GM18870 (cell line): ENCODE results near the gene ZBTB46.
"Not testable (repeated sequence)": the region's sequence is repeated elsewhere in the genome, so short reads cannot be mapped to it uniquely, and the experiment has no call there.

Experiments used
- ATAC-seq: cut with Tn5 transposase; IDR thresholded peaks from one replicate; pipeline ENCODE4 v1.9.1; 2021; ENCODE audit warnings: moderate library complexity; ENCODE audit not compliant: unreplicated experiment

The ZBTB46 gene

DNA sequence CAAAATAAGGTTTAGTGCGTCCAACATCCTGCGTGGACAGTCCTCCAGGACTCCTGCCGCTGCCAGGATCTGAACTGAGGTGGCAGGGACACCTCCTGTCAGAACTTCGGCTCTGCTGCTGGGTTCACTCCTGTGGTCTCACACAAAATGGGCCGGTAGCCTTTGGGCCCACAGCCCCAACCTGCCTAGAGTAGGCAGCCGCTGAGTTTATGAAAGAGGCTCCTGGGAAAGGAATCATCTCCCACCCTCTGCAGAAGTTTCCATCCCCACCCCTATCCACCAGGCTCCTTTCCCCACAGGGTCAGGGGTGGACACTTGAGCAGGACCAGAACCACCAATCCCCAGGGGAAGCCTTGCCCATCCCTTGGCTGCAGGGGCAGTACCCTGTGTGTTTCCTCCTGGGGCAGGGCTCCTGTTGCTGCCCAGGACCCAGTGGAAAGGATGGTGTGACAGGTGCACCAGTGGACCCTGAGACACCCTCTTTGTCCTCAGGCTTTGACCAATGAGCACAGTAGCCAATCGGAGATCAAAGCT lies 28.2 kb upstream of the ZBTB46 start:
- no peak for ATAC-seq

DNA sequence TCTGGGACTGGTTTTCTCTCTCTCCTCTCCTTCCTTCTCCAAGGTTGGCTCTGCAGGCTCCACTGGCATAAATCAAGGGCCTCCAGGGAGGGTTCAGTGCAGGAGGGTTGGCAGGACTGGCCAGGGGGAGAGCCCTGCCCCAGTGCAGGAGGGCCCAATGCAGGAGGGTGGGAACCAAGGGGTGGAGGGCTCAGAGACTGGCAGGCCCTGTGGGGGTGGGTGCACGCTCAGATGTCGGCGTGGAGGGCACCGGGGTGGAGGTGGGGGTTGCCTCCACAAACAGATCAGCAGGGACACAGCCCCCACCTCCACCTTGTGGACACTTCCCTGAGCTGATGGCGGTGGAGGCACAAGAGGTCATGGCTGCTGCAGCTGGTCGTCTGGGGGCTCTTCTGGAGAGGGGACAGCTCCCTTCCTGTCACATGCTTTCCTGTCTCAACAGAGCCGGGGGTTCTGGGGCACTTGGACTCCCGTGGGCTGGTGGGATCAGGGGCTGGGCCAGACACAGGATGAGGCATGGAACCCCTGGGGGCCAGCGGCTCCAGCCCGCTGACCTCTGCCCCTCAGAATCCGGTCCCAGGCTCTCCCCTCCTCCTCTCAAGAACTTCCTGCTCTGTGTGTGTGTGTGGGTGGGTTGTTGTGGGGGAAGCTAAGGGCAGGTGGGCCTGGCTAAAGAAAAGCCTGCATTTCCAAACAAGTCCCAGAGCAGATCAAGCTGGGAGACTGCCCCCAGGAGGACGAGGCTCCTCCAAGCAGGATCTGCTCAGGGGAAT lies 27.5 kb upstream of the ZBTB46 start:
- no peak for ATAC-seq

- no peak for ATAC-seq
These were observed 26.8 kb upstream of the ZBTB46 start for GRCh38 chr20:63857764-63858392.

- ATAC-seq = no peak
These were observed 25.0 kb upstream of the ZBTB46 start for GRCh38 chr20:63856098-63856511.

GRCh38 chr20:63855363-63856097 lies 24.5 kb upstream of the ZBTB46 start:
- ATAC-seq = no peak

DNA sequence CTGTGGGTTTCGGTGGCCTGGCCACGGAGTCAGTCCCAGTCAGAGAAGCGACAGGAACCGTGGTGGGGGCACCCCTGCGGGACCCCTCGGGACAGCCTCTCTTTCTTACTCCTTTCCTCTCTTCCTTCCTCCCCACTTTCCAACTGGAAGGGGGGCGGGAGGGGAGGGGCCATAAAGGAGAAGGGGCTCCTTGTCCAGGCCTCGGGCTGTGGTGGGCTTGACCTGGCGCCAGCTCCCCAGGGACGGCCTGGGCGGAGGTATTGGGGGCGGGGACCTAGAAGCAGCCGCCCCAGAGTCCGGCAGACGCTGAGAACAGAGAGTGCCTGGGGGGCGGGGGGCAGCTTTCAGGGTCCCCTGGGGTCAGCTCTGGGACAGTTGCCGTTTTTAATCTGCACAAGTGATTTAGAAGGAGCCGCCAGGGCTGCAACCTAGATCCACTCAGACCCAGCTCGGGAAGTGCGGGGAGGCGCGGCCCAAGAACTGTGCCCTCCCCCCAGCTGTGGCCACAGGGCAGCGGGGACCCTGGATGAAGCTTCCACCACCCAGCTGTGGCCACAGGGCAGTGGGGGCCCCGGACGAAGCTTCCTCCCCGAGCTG lies 23.8 kb upstream of the ZBTB46 start:
- ATAC-seq = no peak

- ATAC-seq = no peak
These were observed 23.2 kb upstream of the ZBTB46 start for GRCh38 chr20:63854069-63854765.

- ATAC-seq = not testable (repeated sequence)
These were observed 22.6 kb upstream of the ZBTB46 start for GRCh38 chr20:63853733-63854068.

GRCh38 chr20:63851548-63851943 lies 20.5 kb upstream of the ZBTB46 start:
- not testable (repeated sequence) for ATAC-seq

- ATAC-seq = peak; percentile 86
These were observed 19.9 kb upstream of the ZBTB46 start for GRCh38 chr20:63850689-63851547.

- ATAC-seq = no peak
These were observed 17.2 kb upstream of the ZBTB46 start for GRCh38 chr20:63848003-63848911.

DNA sequence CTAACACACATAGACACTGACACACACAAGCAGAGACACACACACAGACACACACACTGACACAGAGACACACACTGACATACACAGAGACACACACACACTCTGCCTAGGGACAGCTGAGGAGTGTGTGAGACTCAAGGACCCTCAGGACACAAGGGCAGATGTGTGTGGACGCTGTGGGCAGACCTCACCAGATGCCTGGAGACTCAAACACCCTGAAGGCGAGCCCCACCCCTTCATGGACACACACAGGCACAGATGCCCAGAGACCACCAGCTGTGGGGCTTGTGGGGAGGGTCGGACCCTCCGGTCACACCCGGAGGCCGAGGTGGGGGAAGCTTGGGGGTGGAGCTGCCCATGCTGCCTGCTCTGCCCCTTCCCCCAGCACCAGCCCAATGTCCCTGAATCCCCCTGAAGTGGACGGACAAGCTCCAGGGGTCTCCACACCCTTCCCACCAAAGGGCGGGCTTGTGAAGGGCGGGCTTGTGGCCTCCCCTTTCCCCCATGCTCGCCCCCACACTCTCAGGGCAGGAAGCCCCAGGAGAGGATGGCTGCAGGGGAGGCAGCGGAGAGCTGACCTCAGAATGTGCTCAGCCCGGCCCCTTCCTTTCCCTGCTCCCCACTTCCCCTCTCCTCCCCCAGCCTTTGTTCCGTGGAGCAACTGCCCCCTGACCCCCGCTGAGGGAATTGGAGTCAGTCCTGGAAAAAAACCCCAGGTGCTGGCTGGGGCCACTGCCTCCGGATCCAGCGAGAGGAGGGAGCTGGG lies 16.4 kb upstream of the ZBTB46 start:
- ATAC-seq = no peak

DNA sequence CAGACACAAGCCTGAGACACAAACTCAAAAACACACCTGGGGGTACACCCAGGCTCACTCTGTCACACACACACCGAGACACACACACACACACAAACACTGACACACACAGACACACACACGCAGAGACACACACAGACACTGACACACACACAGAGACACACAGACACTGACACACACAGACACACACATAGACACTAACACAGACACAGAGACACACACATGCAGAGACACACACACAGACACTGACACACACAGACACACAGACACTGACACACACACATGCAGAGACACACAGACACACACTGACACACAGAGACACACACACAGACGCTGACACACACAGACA lies 15.8 kb upstream of the ZBTB46 start:
- ATAC-seq = no peak

DNA sequence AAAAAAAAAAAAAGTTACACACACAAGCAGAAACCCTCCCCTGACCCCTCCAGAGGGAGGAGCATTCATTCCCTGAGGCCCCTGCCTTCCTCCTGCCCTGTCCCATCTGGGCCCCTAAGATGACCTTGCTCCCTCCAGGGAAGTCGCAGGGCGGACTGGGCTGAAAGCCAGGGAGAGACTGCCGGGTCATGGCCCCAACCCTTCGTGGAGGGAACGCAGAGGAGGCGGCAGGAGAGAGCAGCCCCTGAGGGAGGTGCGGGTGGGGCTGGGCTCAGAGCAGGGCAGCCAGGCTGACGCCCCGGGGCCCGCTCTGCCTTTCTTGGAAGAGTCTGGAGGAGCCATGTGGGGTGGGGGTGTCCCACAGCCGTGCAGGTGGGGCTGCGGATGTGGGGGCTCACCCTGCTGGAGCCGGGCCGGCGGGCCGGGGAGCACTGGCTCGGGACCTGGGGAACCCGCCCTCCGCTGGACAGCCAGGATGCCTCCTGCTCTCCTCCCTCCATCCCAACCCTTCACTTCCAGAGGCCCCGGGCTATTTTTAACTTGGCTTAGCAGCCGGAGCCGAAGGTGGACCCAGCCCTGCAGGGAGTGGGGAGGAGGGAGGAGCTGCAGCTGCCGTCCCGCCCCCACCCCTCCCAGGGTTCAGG lies 15.2 kb upstream of the ZBTB46 start:
- ATAC-seq = no peak

GRCh38 chr20:63844511-63844991 lies 13.5 kb upstream of the ZBTB46 start:
- no peak for ATAC-seq

DNA sequence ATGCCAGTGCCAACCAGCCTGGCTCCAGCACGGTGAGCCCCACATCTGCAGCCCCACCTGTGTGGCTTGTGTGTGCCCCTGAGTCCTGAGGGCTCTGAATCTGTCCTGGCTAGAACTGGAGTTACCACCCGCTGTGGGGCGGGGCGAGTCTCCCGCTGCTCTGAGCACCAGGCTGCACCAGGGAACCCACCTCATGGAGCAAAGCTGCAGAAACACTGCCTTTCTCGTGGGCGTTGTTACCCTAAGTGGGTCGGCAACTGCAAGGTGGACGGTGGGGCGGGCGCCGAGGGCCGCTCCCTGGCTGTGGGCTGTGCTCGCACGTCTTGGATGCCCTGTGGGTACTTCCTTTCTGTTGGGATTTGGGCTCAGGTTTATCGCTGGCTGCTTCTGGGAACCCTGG lies 12.7 kb upstream of the ZBTB46 start:
- ATAC-seq = no peak

GRCh38 chr20:63843222-63843621 lies 12.2 kb upstream of the ZBTB46 start:
- no peak for ATAC-seq

GRCh38 chr20:63842258-63842657 lies 11.2 kb upstream of the ZBTB46 start:
- ATAC-seq = no peak
